Loucy (cell line): ENCODE data around the gene FAM8A1.

Experiments
- H2AFZ ChIP-seq: fragments of 200-600 bp; sonication (generic); 2 replicates; pipeline ENCODE4 v1.6.0; 2016; ENCODE audit warnings: antibody characterized with exemption, mild to moderate bottlenecking, low read length, moderate library complexity
- H3F3A ChIP-seq: fragments of 200-600 bp; 2 replicates; pipeline ENCODE4 v1.6.0; 2016; ENCODE audit warnings: antibody characterized with exemption, low read depth, mild to moderate bottlenecking
- H3K27me3 ChIP-seq: fragments of 200-600 bp; sonication (generic); 2 replicates; pipeline ENCODE4 v1.6.1; 2014; ENCODE audit warnings: low read length, mild to moderate bottlenecking; ENCODE audit not compliant: insufficient read depth, poor library complexity, severe bottlenecking
- H3K36me3 ChIP-seq: fragments of 200-600 bp; sonication (generic); 2 replicates; pipeline ENCODE4 v1.6.1; 2016; ENCODE audit warnings: low read length; ENCODE audit not compliant: insufficient read depth
- H3K4me1 ChIP-seq: fragments of 200-600 bp; sonication (generic); 2 replicates; pipeline ENCODE4 v1.5.1; 2014; ENCODE audit warnings: low read length, mild to moderate bottlenecking; ENCODE audit not compliant: insufficient read depth, poor library complexity, severe bottlenecking
- H3K4me2 ChIP-seq: fragments of 200-600 bp; sonication (generic); 2 replicates; pipeline ENCODE4 v1.6.0; 2014; ENCODE audit warnings: antibody characterized with exemption, low read length, low read depth, mild to moderate bottlenecking; ENCODE audit not compliant: poor library complexity, severe bottlenecking
- H3K4me3 ChIP-seq: fragments of 200-600 bp; sonication (generic); 2 replicates; pipeline ENCODE4 v1.5.1; 2014; ENCODE audit warnings: low read length, mild to moderate bottlenecking, mixed read lengths; ENCODE audit not compliant: poor library complexity, severe bottlenecking
- H3K79me2 ChIP-seq: fragments of 200-600 bp; sonication (generic); 2 replicates; pipeline ENCODE4 v1.6.1; 2014; ENCODE audit warnings: low read length; ENCODE audit not compliant: insufficient read depth
- H3K9ac ChIP-seq: fragments of 200-600 bp; sonication (generic); 2 replicates; pipeline ENCODE4 v1.6.0; 2014; ENCODE audit warnings: mild to moderate bottlenecking, low read depth, low read length, moderate library complexity; ENCODE audit not compliant: poor library complexity, severe bottlenecking
- H3K9me2 ChIP-seq: fragments of 200-600 bp; sonication (generic); replicated peaks from 2 replicates; pipeline ENCODE4 v1.6.1; 2016; ENCODE audit warnings: low read depth, low read length, mixed read lengths
- H3K9me3 ChIP-seq: fragments of 200-600 bp; sonication (generic); 2 replicates; pipeline ENCODE4 v1.6.1; 2014; ENCODE audit warnings: mild to moderate bottlenecking, antibody characterized with exemption, low read length, low read depth; ENCODE audit not compliant: insufficient read depth
- H4K20me1 ChIP-seq: fragments of 200-600 bp; sonication (generic); 2 replicates; pipeline ENCODE4 v1.6.0; 2014; ENCODE audit warnings: antibody characterized with exemption, low read length, mild to moderate bottlenecking; ENCODE audit not compliant: insufficient read depth, poor library complexity, severe bottlenecking
- EZH2phosphoT487 ChIP-seq: fragments of 200-600 bp; IDR thresholded peaks from 2 replicates; pipeline ENCODE4 v1.6.1; 2018; ENCODE audit warnings: antibody characterized with exemption, mild to moderate bottlenecking, moderate library complexity, borderline replicate concordance
- TF ChIP-seq, protein P1 (sequence below): fragments of 200-600 bp; sonication (generic); conservative IDR thresholded peaks from 2 replicates; pipeline ENCODE4 v1.5.1; 2014; ENCODE audit warnings: mild to moderate bottlenecking, antibody characterized with exemption, low read length

FAM8A1 gene

GRCh38 chr6:17606606-17607005 lies 6.5 kb downstream of the FAM8A1 start:
- peaks cover 5% of the 10 kb centered on the region; the same call in 1 of the 2 replicates for H3F3A ChIP-seq
- no peak overlapping the region for H3K4me2 ChIP-seq
- H3K27me3 ChIP-seq, result no peaks in the 10 kb centered on the region
- H3K4me3 ChIP-seq, result no peak overlapping the region
- peaks cover 15% of the 10 kb centered on the region for H3K79me2 ChIP-seq
- H3K4me1 ChIP-seq, result peaks cover 26% of the 10 kb centered on the region
- H3K36me3 ChIP-seq, result no peaks in the 10 kb centered on the region
- no peaks in the 10 kb centered on the region for H3K9me3 ChIP-seq
- peaks cover 16% of the 10 kb centered on the region for H4K20me1 ChIP-seq
- no peak overlapping the region for H2AFZ ChIP-seq
- H3K9ac ChIP-seq, result no peak overlapping the region
- H3K9me2 ChIP-seq, result no peaks in the 10 kb centered on the region
- TF ChIP-seq EZH2phosphoT487, result no peak
- TF ChIP-seq, protein P1, sequence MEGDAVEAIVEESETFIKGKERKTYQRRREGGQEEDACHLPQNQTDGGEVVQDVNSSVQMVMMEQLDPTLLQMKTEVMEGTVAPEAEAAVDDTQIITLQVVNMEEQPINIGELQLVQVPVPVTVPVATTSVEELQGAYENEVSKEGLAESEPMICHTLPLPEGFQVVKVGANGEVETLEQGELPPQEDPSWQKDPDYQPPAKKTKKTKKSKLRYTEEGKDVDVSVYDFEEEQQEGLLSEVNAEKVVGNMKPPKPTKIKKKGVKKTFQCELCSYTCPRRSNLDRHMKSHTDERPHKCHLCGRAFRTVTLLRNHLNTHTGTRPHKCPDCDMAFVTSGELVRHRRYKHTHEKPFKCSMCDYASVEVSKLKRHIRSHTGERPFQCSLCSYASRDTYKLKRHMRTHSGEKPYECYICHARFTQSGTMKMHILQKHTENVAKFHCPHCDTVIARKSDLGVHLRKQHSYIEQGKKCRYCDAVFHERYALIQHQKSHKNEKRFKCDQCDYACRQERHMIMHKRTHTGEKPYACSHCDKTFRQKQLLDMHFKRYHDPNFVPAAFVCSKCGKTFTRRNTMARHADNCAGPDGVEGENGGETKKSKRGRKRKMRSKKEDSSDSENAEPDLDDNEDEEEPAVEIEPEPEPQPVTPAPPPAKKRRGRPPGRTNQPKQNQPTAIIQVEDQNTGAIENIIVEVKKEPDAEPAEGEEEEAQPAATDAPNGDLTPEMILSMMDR, result no peak

DNA sequence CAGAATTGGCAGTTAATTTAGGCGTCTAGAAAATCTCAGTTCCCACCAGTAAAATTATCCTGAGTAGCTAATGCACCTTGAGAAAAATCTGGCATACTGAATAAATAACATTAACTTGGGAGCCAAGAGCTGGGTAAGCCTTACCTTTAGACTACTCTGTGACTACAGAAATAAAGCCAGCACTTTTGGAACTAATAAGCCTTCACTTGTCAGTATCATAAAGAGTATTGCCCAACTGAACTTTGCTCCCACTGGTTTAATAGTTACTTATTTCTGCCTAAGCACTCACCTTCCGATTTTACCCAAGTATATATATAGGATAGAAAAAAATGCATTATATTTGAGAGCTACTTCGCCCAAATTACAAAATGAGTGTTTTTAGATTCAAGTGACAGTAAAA lies 10.7 kb downstream of the FAM8A1 start:
- Histone ChIP-seq H3K9me3 (no peaks in the 10 kb centered on the region), H3K27me3 (no peaks in the 10 kb centered on the region), H3K9ac (no peak overlapping the region), H3K4me1 (no peaks in the 10 kb centered on the region), H3K4me2 (no peak overlapping the region), H3K9me2 (no peaks in the 10 kb centered on the region), H3K36me3 (peaks cover 22% of the 10 kb centered on the region; the same call in 1 of the 2 replicates), H3K4me3 (no peak overlapping the region), H2AFZ (no peak overlapping the region), H3F3A (peaks cover 5% of the 10 kb centered on the region; the same call in 1 of the 2 replicates), H4K20me1 (peaks cover 9% of the 10 kb centered on the region), H3K79me2 (no peaks in the 10 kb centered on the region)
- TF ChIP-seq EZH2phosphoT487, result no peak
- TF ChIP-seq, protein P1, result no peak

GRCh38 chr6:17612048-17612447 lies 11.9 kb downstream of the FAM8A1 start:
- H3K36me3 ChIP-seq, result peaks cover 32% of the 10 kb centered on the region; the same call in 1 of the 2 replicates
- no peak overlapping the region for H3K4me3 ChIP-seq
- TF ChIP-seq, protein P1, result no peak
- TF ChIP-seq EZH2phosphoT487, result no peak
- peaks cover 5% of the 10 kb centered on the region; the same call in 1 of the 2 replicates for H3F3A ChIP-seq
- no peaks in the 10 kb centered on the region for H3K9me2 ChIP-seq
- no peak overlapping the region for H2AFZ ChIP-seq
- H4K20me1 ChIP-seq, result peaks cover 9% of the 10 kb centered on the region
- no peak overlapping the region for H3K9ac ChIP-seq
- H3K27me3 ChIP-seq, result no peaks in the 10 kb centered on the region
- no peaks in the 10 kb centered on the region for H3K9me3 ChIP-seq
- no peaks in the 10 kb centered on the region for H3K4me1 ChIP-seq
- no peaks in the 10 kb centered on the region for H3K79me2 ChIP-seq
- H3K4me2 ChIP-seq, result no peak overlapping the region
